Activated CD8-positive, alpha-beta memory T cell treated with anti-CD3 and anti-CD28 coated beads for 36 hours (primary cell): ENCODE results near the gene MICALL2. TPM values are rescaled to one million over a fixed set of nuclear protein-coding genes. Genes with fewer than 3 reads are reported as not detected.

Experiments used
- CTCF ChIA-PET: fragments of 350-600 bp; sonication (Branson Sonifier 250); formaldehyde crosslinking; loops from one replicate; lab custom pipeline; 2021; ENCODE audit warnings: antibody characterized with exemption; lab: Charles Lee
- POLR2A ChIA-PET: fragments of 350-600 bp; sonication (Branson Sonifier 250); formaldehyde crosslinking; loops from one replicate; lab custom pipeline; 2021; ENCODE audit warnings: antibody characterized with exemption; lab: Charles Lee
- total RNA-seq, 2 experiments: library from RNA; stranded (reverse); gene quantifications; one replicate each; pipeline ENCODE4 v1.2.3, GENCODE V29; 2021

MICALL2 gene
- 1 to 10 TPM; 2.3 to 5.2 TPM for total RNA-seq

- POLR2A ChIA-PET: no interaction called here
These were observed at the start of gene MICALL2 for GRCh38 chr7:1458683-1459511. MICALL2 (minus strand) TSS chr7:1459470; CDS start chr7:1459326, 144 bp downstream.

GRCh38 chr7:1508277-1508758 is 49.0 kb upstream of the MICALL2 start:
- ChIA-PET POLR2A (no interaction called here), CTCF (interaction anchor here (1.8 kb wide), 1 partner anchor 34 kb away, joined by 5 read pairs; no protein-coding TSS in a partner anchor)

More at GRCh38 chr7:1458683-1459511, at the start of gene MICALL2:
- CTCF ChIA-PET: interaction anchor here (1.9 kb wide), 1 partner anchor 15 kb away, joined by 5 read pairs; no protein-coding TSS in a partner anchor

GRCh38 chr7:1505731-1506550 is 46.7 kb upstream of the MICALL2 start:
- POLR2A ChIA-PET: no interaction called here

GRCh38 chr7:1503816-1504775 is 44.8 kb upstream of the MICALL2 start, which contains the start of gene INTS1:
INTS1 (minus strand) TSS chr7:1504389; CDS start chr7:1503960, 429 bp downstream.
- POLR2A ChIA-PET: interaction anchor here (0.6 to 1.1 kb wide), 3 partner anchors 26 to 64 kb away, joined by 3 to 4 read pairs (median 3); no protein-coding TSS in a partner anchor
- CTCF ChIA-PET: interaction anchor here (0.8 to 1.4 kb wide), 2 partner anchors 21 to 30 kb away, joined by 4 to 6 read pairs; no protein-coding TSS in a partner anchor

More at GRCh38 chr7:1505731-1506550, 46.7 kb upstream of the MICALL2 start:
- CTCF ChIA-PET: no interaction called here

- POLR2A ChIA-PET: interaction anchor here (0.7 to 1.1 kb wide), 2 partner anchors 27 to 29 kb away, joined by 3 to 4 read pairs; no protein-coding TSS in a partner anchor
- CTCF ChIA-PET: interaction anchor here (1.4 kb wide), 1 partner anchor 30 kb away, joined by 6 read pairs; no protein-coding TSS in a partner anchor
These were observed 44.1 kb upstream of the MICALL2 start for GRCh38 chr7:1503390-1503789.

GRCh38 chr7:1502845-1503244 is 43.6 kb upstream of the MICALL2 start:
- CTCF ChIA-PET: interaction anchor here (1.4 kb wide), 1 partner anchor 31 kb away, joined by 6 read pairs; no protein-coding TSS in a partner anchor
- POLR2A ChIA-PET: interaction anchor here (1.1 kb wide), 1 partner anchor 28 kb away, joined by 3 read pairs; no protein-coding TSS in a partner anchor

GRCh38 chr7:1501487-1502270 is 42.4 kb upstream of the MICALL2 start:
- CTCF ChIA-PET: interaction anchor here (0.7 to 1.8 kb wide), 2 partner anchors 11 to 69 kb away, joined by 3 to 4 read pairs; no protein-coding TSS in a partner anchor
- POLR2A ChIA-PET: no interaction called here

- ChIA-PET POLR2A (no interaction called here), CTCF (interaction anchor here (1.8 kb wide), 1 partner anchor 13 kb away, joined by 4 read pairs; no protein-coding TSS in a partner anchor)
These were observed 41.0 kb upstream of the MICALL2 start for GRCh38 chr7:1500064-1500807.

- CTCF ChIA-PET: no interaction called here
These were observed 40.2 kb upstream of the MICALL2 start for GRCh38 chr7:1499367-1500029.

GRCh38 chr7:1498370-1499305 is 39.4 kb upstream of the MICALL2 start:
- POLR2A ChIA-PET: no interaction called here
- CTCF ChIA-PET: no interaction called here

More at GRCh38 chr7:1499367-1500029, 40.2 kb upstream of the MICALL2 start:
- POLR2A ChIA-PET: no interaction called here

- ChIA-PET CTCF (no interaction called here), POLR2A (no interaction called here)
These were observed 38.1 kb upstream of the MICALL2 start for GRCh38 chr7:1497293-1497927.

- ChIA-PET CTCF (no interaction called here), POLR2A (no interaction called here)
These were observed 37.4 kb upstream of the MICALL2 start for GRCh38 chr7:1496531-1497292.

- ChIA-PET POLR2A (no interaction called here), CTCF (no interaction called here)
These were observed 36.4 kb upstream of the MICALL2 start for GRCh38 chr7:1495564-1496242.
